Measurements from ENCODE around the gene ELOVL1. TPM values are rescaled to one million over a fixed set of nuclear protein-coding genes. Genes with fewer than 3 reads are reported as not detected.

ELOVL1 gene
- total RNA-seq, 1 experiment from 2014 or later = 128 TPM

- intact Hi-C loops (cut with micrococcal nuclease) = no loop called here
- Histone ChIP-seq H3K4me2 (ENCODE audit: low read length) (no peak overlapping the region), H3K27ac (ENCODE audit: low read length) (no peak overlapping the region), H3K79me2 (ENCODE audit: low read length) (no peaks in the 10 kb centered on the region), H3F3A (ENCODE audit: low read length, unreplicated experiment) (no peaks in the 10 kb centered on the region), H4K20me1 (ENCODE audit: low read length) (no peaks in the 10 kb centered on the region), H3K4me3 (ENCODE audit: low read length) (no peak overlapping the region), H3K27me3 (ENCODE audit: low read length) (no peaks in the 10 kb centered on the region), H3K9ac (ENCODE audit: low read length) (no peak overlapping the region), H2AFZ (ENCODE audit: low read length) (no peak overlapping the region), H3K36me3 (ENCODE audit: low read depth, low read length) (no peaks in the 10 kb centered on the region), H3K4me1 (ENCODE audit: insufficient read depth, low read length) (peaks cover 23% of the 10 kb centered on the region), H3K9me3 (ENCODE audit: low read length) (no peaks in the 10 kb centered on the region), H3K9me2 (replicated peaks; ENCODE audit: low read length) (no peaks in the 10 kb centered on the region)
- ATAC-seq (no peak), DNase-seq (no peak)
- ChIA-PET POLR2A (ENCODE audit: unreplicated experiment) (no interaction called here), CTCF (no interaction called here)
- TF ChIP-seq CTCF (conservative IDR thresholded peaks at IDR 0.05; ENCODE audit: low read depth, low read length) (no peak), EZH2 (IDR thresholded peaks at IDR 0.05; ENCODE audit: low read length, unreplicated experiment) (no peak), EZH2phosphoT487 (IDR thresholded peaks at IDR 0.05; ENCODE audit: borderline replicate concordance, low read length) (no peak)
- no TSS peak for BruUV-seq (replicated peaks)
Measured at GRCh38 chr1:43340559-43340958, 27.3 kb downstream of the ELOVL1 start.

- H3F3A ChIP-seq (ENCODE audit: low read length, unreplicated experiment) = no peaks in the 10 kb centered on the region
- H3K9ac ChIP-seq (ENCODE audit: low read length) = no peak overlapping the region
- ATAC-seq (no peak), DNase-seq (no peak)
- intact Hi-C loops (cut with micrococcal nuclease) = no loop called here
- TF ChIP-seq EZH2 (IDR thresholded peaks at IDR 0.05; ENCODE audit: low read length, unreplicated experiment) = no peak
- no peaks in the 10 kb centered on the region for H3K27me3 ChIP-seq (ENCODE audit: low read length)
- no peak overlapping the region for H3K27ac ChIP-seq (ENCODE audit: low read length)
- no peaks in the 10 kb centered on the region for H4K20me1 ChIP-seq (ENCODE audit: low read length)
- ChIA-PET CTCF (no interaction called here), POLR2A (ENCODE audit: unreplicated experiment) (no interaction called here)
- no peaks in the 10 kb centered on the region for H3K36me3 ChIP-seq (ENCODE audit: low read depth, low read length)
- no peak overlapping the region for H3K4me2 ChIP-seq (ENCODE audit: low read length)
- H2AFZ ChIP-seq (ENCODE audit: low read length) = no peak overlapping the region
- peaks cover 14% of the 10 kb centered on the region for H3K4me1 ChIP-seq (ENCODE audit: insufficient read depth, low read length)
- no peak overlapping the region for H3K4me3 ChIP-seq (ENCODE audit: low read length)
- H3K9me3 ChIP-seq (ENCODE audit: low read length) = no peaks in the 10 kb centered on the region
- H3K9me2 ChIP-seq (replicated peaks; ENCODE audit: low read length) = no peaks in the 10 kb centered on the region
- BruUV-seq (replicated peaks) = no TSS peak
- no peaks in the 10 kb centered on the region for H3K79me2 ChIP-seq (ENCODE audit: low read length)
Measured at GRCh38 chr1:43339584-43340232, 28.1 kb downstream of the ELOVL1 start.

- Histone ChIP-seq H3K9me2 (replicated peaks; ENCODE audit: low read length) (no peaks in the 10 kb centered on the region), H3K4me2 (ENCODE audit: low read length) (no peak overlapping the region), H3K4me1 (ENCODE audit: insufficient read depth, low read length) (no peaks in the 10 kb centered on the region), H2AFZ (ENCODE audit: low read length) (no peak overlapping the region), H3K9me3 (ENCODE audit: low read length) (no peaks in the 10 kb centered on the region), H3F3A (ENCODE audit: low read length, unreplicated experiment) (no peaks in the 10 kb centered on the region), H3K27me3 (ENCODE audit: low read length) (no peaks in the 10 kb centered on the region), H3K4me3 (ENCODE audit: low read length) (no peak overlapping the region), H3K27ac (ENCODE audit: low read length) (no peak overlapping the region), H3K79me2 (ENCODE audit: low read length) (no peaks in the 10 kb centered on the region), H4K20me1 (ENCODE audit: low read length) (no peaks in the 10 kb centered on the region), H3K9ac (ENCODE audit: low read length) (no peak overlapping the region), H3K36me3 (ENCODE audit: low read depth, low read length) (no peaks in the 10 kb centered on the region)
- ATAC-seq (no peak), DNase-seq (no peak)
- ChIA-PET CTCF (no interaction called here), POLR2A (ENCODE audit: unreplicated experiment) (no interaction called here)
- intact Hi-C loops (cut with micrococcal nuclease) = no loop called here
- no TSS peak for BruUV-seq (replicated peaks)
- TF ChIP-seq EZH2 (IDR thresholded peaks at IDR 0.05; ENCODE audit: low read length, unreplicated experiment) (no peak), CTCF (conservative IDR thresholded peaks at IDR 0.05; ENCODE audit: low read depth, low read length) (no peak), EZH2phosphoT487 (IDR thresholded peaks at IDR 0.05; ENCODE audit: borderline replicate concordance, low read length) (no peak)
Measured at GRCh38 chr1:43338001-43338400, 29.8 kb downstream of the ELOVL1 start.
